WTC11 (cell line): ENCODE measurements around the gene ABL1.

Experiments used
- ATF2 ChIP-seq: sonication (generic); formaldehyde crosslinking; IDR thresholded peaks from 2 replicates; pipeline ENCODE4 v1.8.1; 2022; ENCODE audit warnings: low read depth, missing genetic modification reagents, borderline replicate concordance
- ATF3 ChIP-seq: sonication (generic); formaldehyde crosslinking; conservative IDR thresholded peaks from 2 replicates; pipeline ENCODE4 v1.8.1; 2022; ENCODE audit warnings: mild to moderate bottlenecking, missing genetic modification reagents
- CTCF ChIP-seq: fragments of 200-600 bp; IDR thresholded peaks from 2 replicates; pipeline ENCODE4 v1.8.0; 2022; ENCODE audit warnings: antibody characterized with exemption
- MLX ChIP-seq: sonication (generic); formaldehyde crosslinking; IDR thresholded peaks from 2 replicates; pipeline ENCODE4 v1.8.1; 2023; ENCODE audit warnings: mild to moderate bottlenecking, missing genetic modification reagents, moderate library complexity
- SP1 ChIP-seq: sonication (generic); formaldehyde crosslinking; conservative IDR thresholded peaks from 2 replicates; pipeline ENCODE4 v1.8.1; 2022; ENCODE audit warnings: missing genetic modification reagents
- TF ChIP-seq, protein P1 (sequence below): sonication (generic); formaldehyde crosslinking; IDR thresholded peaks from 2 replicates; pipeline ENCODE4 v1.8.0; 2023; ENCODE audit warnings: missing genetic modification reagents

DNA sequence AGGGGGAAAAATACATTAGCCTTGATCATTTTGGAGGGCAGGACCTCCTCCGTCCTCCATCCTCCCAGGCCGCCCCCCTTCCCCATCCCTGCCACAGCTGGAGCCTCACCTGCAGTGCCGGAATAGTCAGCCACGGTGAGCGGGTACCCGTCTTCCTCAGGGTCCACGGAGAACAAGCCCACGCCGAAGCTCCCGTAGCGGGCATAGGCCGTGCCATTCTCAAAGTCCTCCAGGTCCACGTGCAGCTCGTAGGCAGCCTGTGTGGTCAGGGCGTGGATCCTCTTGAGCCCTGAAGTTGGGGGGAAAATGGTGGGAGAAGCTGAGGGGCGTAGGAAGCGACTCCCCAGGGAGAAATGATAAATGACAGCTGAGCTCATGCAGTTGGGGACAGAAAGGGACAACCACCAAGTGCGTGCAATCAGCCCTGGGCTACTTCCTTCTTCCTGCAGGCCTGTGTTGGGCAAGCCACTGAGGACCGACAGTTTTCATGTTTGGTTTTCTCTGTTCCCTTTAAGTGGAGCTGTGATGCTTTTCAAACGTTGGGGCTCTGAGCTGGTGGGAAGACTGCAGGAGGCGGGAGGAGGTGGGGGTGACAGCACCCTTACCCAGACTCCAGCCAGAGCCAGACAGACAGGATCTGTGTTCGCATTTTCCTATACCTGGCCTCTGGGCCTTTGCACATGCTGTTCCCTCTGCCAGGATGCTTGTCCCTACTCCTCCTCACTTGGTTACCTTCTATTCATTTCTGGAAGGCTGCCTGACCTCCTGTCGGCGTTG is 70.3 kb downstream of the ABL1 start:
- no peak for TF ChIP-seq ATF3 (CRISPR knock-in tag)
- no peak for TF ChIP-seq SP1 (CRISPR knock-in tag)
- TF ChIP-seq MLX (CRISPR knock-in tag): no peak
- no peak for TF ChIP-seq CTCF
- TF ChIP-seq, protein P1, sequence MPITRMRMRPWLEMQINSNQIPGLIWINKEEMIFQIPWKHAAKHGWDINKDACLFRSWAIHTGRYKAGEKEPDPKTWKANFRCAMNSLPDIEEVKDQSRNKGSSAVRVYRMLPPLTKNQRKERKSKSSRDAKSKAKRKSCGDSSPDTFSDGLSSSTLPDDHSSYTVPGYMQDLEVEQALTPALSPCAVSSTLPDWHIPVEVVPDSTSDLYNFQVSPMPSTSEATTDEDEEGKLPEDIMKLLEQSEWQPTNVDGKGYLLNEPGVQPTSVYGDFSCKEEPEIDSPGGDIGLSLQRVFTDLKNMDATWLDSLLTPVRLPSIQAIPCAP (CRISPR knock-in tag): no peak
- no peak for TF ChIP-seq ATF2 (CRISPR knock-in tag)
